ENCODE results near the gene KRT83.

DNA sequence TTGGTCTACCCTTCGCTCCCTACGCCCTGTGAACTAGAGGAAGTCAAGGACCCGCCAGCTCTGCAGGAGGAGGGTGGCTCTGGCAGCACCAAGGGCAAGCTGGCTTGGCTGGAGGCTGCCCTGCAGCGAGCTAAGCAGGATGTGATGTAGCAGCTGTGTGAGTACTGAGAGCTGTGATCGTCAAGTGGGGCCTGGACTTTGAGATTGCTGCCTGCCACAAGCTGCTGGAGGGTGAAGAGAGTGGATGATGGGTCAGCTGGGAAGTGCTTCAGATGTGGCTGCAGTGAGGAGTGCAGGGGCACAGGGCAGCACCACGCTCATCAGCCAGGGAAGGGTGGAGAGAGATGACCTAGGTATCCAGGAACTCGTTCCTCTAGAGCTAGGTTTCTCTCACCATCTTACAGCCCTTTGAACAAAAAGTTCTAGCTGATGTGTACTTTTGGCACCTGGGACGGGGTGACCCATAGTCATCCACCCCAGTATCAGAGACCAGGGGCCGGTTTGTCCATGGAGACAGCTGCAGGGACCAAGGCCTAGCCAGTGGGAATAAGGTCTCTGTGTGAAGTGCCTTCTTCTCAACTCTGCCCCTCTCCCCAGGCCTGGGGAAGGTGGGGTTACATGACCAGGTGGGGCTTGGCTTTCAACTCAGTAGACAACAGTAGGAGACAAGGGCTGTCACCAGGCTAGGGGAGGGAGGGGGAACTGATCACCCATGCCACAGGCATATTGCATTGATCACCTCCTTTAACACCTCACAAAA is 43.5 kb downstream of the KRT83 start:
- no peak for TF ChIP-seq POLR2A (IDR thresholded peaks at IDR 0.05)
- TF ChIP-seq, protein P1, sequence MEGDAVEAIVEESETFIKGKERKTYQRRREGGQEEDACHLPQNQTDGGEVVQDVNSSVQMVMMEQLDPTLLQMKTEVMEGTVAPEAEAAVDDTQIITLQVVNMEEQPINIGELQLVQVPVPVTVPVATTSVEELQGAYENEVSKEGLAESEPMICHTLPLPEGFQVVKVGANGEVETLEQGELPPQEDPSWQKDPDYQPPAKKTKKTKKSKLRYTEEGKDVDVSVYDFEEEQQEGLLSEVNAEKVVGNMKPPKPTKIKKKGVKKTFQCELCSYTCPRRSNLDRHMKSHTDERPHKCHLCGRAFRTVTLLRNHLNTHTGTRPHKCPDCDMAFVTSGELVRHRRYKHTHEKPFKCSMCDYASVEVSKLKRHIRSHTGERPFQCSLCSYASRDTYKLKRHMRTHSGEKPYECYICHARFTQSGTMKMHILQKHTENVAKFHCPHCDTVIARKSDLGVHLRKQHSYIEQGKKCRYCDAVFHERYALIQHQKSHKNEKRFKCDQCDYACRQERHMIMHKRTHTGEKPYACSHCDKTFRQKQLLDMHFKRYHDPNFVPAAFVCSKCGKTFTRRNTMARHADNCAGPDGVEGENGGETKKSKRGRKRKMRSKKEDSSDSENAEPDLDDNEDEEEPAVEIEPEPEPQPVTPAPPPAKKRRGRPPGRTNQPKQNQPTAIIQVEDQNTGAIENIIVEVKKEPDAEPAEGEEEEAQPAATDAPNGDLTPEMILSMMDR (IDR thresholded peaks at IDR 0.05): no peak

All from testis (tissue), 2 donors.